CD4-positive, alpha-beta memory T cell (primary cell): ENCODE data around the gene AKAP13. TPM values are rescaled to one million over a fixed set of nuclear protein-coding genes. Genes with fewer than 3 reads are reported as not detected.

Source experiments
- CTCF ChIA-PET: fragments of 350-600 bp; sonication (Branson Sonifier 250); formaldehyde crosslinking; loops from one replicate; lab custom pipeline; 2021; ENCODE audit warnings: inconsistent platforms; ENCODE audit not compliant: partially characterized antibody; lab: Charles Lee
- POLR2A ChIA-PET: fragments of 350-600 bp; sonication (Branson Sonifier 250); formaldehyde crosslinking; loops from one replicate; lab custom pipeline; 2021; ENCODE audit not compliant: partially characterized antibody; lab: Charles Lee
- DNase-seq, 5 donors: peaks; one replicate each; pipeline versions ENCODE4 v3.0.0 to v3.0.0-alpha.2; 2020 to 2022; ENCODE audit warnings: mixed read lengths in 1 of 5
- H3K27ac ChIP-seq: one replicate; pipeline ENCODE4 v1.7.0; 2013; ENCODE audit warnings: low read depth, low read length
- H3K27me3 ChIP-seq: 2 replicates; pipeline ENCODE4 v1.7.0; 2013; ENCODE audit warnings: mild to moderate bottlenecking, low read length, moderate library complexity; ENCODE audit not compliant: insufficient read depth
- H3K36me3 ChIP-seq: 2 replicates; pipeline ENCODE4 v1.7.0; 2013; ENCODE audit warnings: mild to moderate bottlenecking, low read length, moderate library complexity; ENCODE audit not compliant: insufficient read depth
- H3K4me1 ChIP-seq: 2 replicates; pipeline ENCODE4 v1.7.0; 2013; ENCODE audit warnings: mild to moderate bottlenecking, low read length, moderate library complexity; ENCODE audit not compliant: insufficient read depth
- H3K4me3 ChIP-seq, 2 donors: one replicate each; pipeline ENCODE4 v1.7.0; 2013; ENCODE audit warnings: low read length in 2 of 2, mild to moderate bottlenecking in 1 of 2
- H3K9me3 ChIP-seq, 2 donors: one replicate each; pipeline ENCODE4 v1.7.0; 2013; ENCODE audit warnings: low read length in 2 of 2, control low read depth in 1 of 2; ENCODE audit not compliant: control insufficient read depth in 1 of 2
- H3K27ac Mint-ChIP-seq, 7 donors: one replicate each; pipeline ENCODE4 v1.8.0; 2020 to 2021; ENCODE audit warnings: mixed read lengths in 7 of 7, mild to moderate bottlenecking in 6 of 7, inconsistent platforms in 3 of 7, moderate library complexity in 3 of 7
- H3K27me3 Mint-ChIP-seq, 2 donors: one replicate each; pipeline ENCODE4 v1.8.0; 2020 to 2021; ENCODE audit warnings: mixed read lengths in 2 of 2
- H3K36me3 Mint-ChIP-seq, 2 donors: one replicate each; pipeline ENCODE4 v1.8.0; 2020 to 2021; ENCODE audit warnings: mixed read lengths in 2 of 2, inconsistent platforms in 1 of 2, mild to moderate bottlenecking in 1 of 2
- H3K4me1 Mint-ChIP-seq, 4 donors: one replicate each; pipeline ENCODE4 v1.8.0; 2020 to 2021; ENCODE audit warnings: mixed read lengths in 4 of 4, mild to moderate bottlenecking in 1 of 4
- H3K4me3 Mint-ChIP-seq, 8 donors: one replicate each; pipeline ENCODE4 v1.8.0; 2020 to 2021; ENCODE audit warnings: mixed read lengths in 8 of 8, mild to moderate bottlenecking in 7 of 8, moderate library complexity in 6 of 8, inconsistent platforms in 3 of 8
- H3K9me3 Mint-ChIP-seq, 8 donors: one replicate each; pipeline ENCODE4 v1.8.0; 2020 to 2021; ENCODE audit warnings: mixed read lengths in 8 of 8, mild to moderate bottlenecking in 5 of 8, inconsistent platforms in 3 of 8, moderate library complexity in 1 of 8
- intact Hi-C: fragments of 100-400 bp; cut with micrococcal nuclease; formaldehyde crosslinking; loops from one replicate; pipeline ENCODE4 v1.15.1; 2023
- polyA plus RNA-seq, 2 donors: library from polyadenylated mRNA; unstranded; fragments of 300-500 nt; fragmentation: Illumina TruSeq; gene quantifications; one replicate each; pipeline ENCODE4 v1.2.3, GENCODE V29; 2021
- total RNA-seq, 2 experiments: library from RNA; stranded (reverse); gene quantifications; one replicate each; pipeline ENCODE4 v1.2.3, GENCODE V29; 2021

AKAP13 gene
- total and polyA plus RNA-seq, 4 experiments from 2014 or later = 68.7 to 319 (median 247) TPM

DNA sequence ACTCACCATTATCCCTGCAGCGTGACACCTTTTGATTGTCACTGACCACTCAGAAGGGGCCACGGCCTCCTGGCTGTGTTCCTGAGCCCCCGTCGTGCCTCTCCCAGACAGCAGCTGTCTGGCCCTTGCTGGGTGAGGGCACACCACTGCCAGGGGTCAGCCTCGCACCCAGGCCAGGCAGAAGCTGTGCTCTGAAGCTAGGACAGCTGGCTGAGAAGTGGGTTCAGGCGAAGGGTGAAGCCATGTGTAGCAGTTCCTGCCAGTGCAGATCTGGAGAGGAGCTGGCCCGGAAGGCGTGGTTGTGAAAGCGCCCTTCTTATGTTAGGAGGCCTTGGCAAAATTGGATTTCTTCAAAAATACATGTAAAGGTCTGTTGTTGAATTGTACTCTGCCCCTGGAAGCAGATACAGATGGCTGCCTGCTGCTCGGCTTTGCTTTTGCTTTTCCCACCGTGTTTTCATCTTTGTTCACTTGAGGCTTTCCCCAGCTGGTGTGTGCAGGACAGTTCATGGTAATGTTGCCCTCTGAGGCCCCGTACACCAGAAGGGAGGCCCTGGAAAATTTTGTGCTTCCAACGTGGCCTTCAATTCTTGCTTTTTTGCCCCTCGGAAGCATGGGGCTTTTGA is 365.2 kb downstream of the AKAP13 start:
- no peak for DNase-seq
- CTCF ChIA-PET = interaction anchor here (0.7 kb wide), 1 partner anchor 16 kb away, joined by 3 read pairs; no protein-coding TSS in a partner anchor
- no peak overlapping the region for H3K4me3 ChIP-seq
- H3K36me3 ChIP-seq = peaks cover 75% of the 10 kb centered on the region
- Mint-ChIP-seq H3K9me3 (no peaks in the 10 kb centered on the region), H3K27ac (peak overlapping the region in 3 of 7 donors; percentile 29 to 65 (median 52)), H3K4me1 (peaks cover 6 to 11% (median 8%) of the 10 kb centered on the region in 4 donors), H3K27me3 (no peaks in the 10 kb centered on the region), H3K4me3 (no peak overlapping the region), H3K36me3 (peaks cover 49 to 84% of the 10 kb centered on the region in 2 donors)
- intact Hi-C loops = no loop called here
- no peaks in the 10 kb centered on the region for H3K27me3 ChIP-seq
- no peak overlapping the region for H3K27ac ChIP-seq
- POLR2A ChIA-PET = no interaction called here
- no peaks in the 10 kb centered on the region for H3K4me1 ChIP-seq
- H3K9me3 ChIP-seq = no peaks in the 10 kb centered on the region

DNA sequence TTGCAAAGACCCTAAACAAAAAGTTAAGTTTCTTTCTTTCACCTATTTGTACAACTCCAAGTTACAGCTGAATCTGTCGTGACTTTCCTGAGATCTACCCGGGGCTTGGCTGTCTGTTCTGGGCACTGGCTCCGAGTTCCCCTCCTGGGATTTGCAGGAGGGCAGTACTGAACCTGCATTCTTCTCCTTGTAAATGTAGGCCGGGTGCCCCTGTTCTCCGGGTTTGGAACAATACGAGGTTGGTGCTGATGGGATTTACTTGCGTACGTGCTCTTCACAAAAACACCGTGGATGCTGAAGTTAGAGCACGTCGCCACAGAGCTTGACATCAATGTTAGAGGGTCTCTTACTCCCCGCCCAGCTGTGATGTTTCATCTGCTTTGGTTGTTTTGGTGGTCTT is 366.2 kb downstream of the AKAP13 start:
- POLR2A ChIA-PET = no interaction called here
- Mint-ChIP-seq H3K4me1 (peaks cover 7 to 21% (median 14%) of the 10 kb centered on the region in 4 donors), H3K4me3 (no peak overlapping the region), H3K36me3 (peaks cover 48 to 77% of the 10 kb centered on the region in 2 donors), H3K27ac (peak overlapping the region in 4 of 7 donors; percentile 12 to 70 (median 34)), H3K27me3 (no peaks in the 10 kb centered on the region), H3K9me3 (no peaks in the 10 kb centered on the region)
- H3K9me3 ChIP-seq = no peaks in the 10 kb centered on the region
- DNase-seq = no peak
- intact Hi-C loops = no loop called here
- no peak overlapping the region for H3K4me3 ChIP-seq
- peaks cover 65% of the 10 kb centered on the region for H3K36me3 ChIP-seq
- H3K27me3 ChIP-seq = no peaks in the 10 kb centered on the region
- H3K27ac ChIP-seq = no peak overlapping the region
- CTCF ChIA-PET = interaction anchor here (0.7 kb wide), 1 partner anchor 17 kb away, joined by 3 read pairs; no protein-coding TSS in a partner anchor
- peaks cover 6% of the 10 kb centered on the region for H3K4me1 ChIP-seq

DNA sequence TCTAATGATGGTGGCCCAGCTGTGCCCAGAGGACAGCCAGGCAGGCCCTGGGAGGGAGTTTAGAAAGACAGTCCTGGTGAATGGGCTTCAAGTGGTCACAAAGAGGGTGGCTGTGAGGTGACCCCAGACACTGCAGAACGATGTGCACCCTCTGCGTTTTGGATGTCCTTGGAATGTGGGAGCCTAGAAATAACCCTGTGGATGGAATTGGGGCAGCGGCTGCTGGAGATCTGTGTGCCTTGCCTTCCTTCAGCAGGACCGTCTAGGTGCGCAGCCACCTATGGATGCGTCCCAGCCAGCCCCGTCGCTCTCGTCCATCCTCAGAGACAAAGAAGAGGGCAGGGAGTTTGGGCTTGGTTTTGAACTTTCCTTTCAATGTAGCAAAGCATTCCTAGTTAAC is 367.8 kb downstream of the AKAP13 start:
- Histone ChIP-seq H3K9me3 (no peaks in the 10 kb centered on the region), H3K36me3 (peaks cover 49% of the 10 kb centered on the region), H3K4me1 (peaks cover 17% of the 10 kb centered on the region), H3K27ac (no peak overlapping the region), H3K27me3 (no peaks in the 10 kb centered on the region), H3K4me3 (no peak overlapping the region)
- Mint-ChIP-seq H3K9me3 (peaks cover 0 to 2% (median 0%) of the 10 kb centered on the region in 8 donors), H3K36me3 (peaks cover 33 to 64% of the 10 kb centered on the region in 2 donors), H3K4me3 (no peak overlapping the region), H3K27me3 (no peaks in the 10 kb centered on the region), H3K4me1 (peaks cover 11 to 33% (median 16%) of the 10 kb centered on the region in 4 donors), H3K27ac (peak overlapping the region in 2 of 7 donors; percentile 16 to 80)
- intact Hi-C loops = no loop called here
- no peak for DNase-seq
- POLR2A ChIA-PET = no interaction called here
- CTCF ChIA-PET = interaction anchor here (2.0 kb wide), 1 partner anchor 45 kb away, joined by 6 read pairs; no protein-coding TSS in a partner anchor

DNA sequence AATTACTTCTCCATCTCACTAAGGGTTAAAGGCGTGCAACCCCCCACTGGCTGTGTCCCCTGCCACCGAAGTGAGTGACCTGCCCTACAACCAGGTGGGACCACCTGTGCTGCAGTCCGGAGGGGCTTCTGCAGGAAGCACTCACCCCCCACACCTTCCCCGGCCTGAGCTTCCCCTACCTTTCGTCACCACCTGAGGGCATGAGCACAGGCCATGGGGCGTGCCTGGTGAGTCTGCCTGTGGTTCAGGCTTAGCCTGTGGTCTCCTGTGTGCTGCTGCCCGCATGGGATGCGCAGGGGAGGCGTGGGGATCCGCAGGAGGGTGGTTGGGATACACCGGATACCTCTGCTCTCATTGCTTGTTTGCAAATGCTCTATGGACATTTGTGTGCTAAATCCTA is 368.3 kb downstream of the AKAP13 start:
- ChIA-PET CTCF (interaction anchor here (2.0 kb wide), 1 partner anchor 45 kb away, joined by 6 read pairs; no protein-coding TSS in a partner anchor), POLR2A (interaction anchor here (0.9 to 1.2 kb wide), 2 partner anchors 21 to 44 kb away, joined by 3 to 4 read pairs; no protein-coding TSS in a partner anchor)
- no peaks in the 10 kb centered on the region for H3K27me3 ChIP-seq
- no peak overlapping the region for H3K27ac ChIP-seq
- H3K9me3 Mint-ChIP-seq = peaks cover 0 to 2% (median 0%) of the 10 kb centered on the region in 8 donors
- H3K27ac Mint-ChIP-seq = peak overlapping the region in 1 of 7 donors; percentile 73
- peaks cover 11 to 37% (median 19%) of the 10 kb centered on the region in 4 donors for H3K4me1 Mint-ChIP-seq
- H3K9me3 ChIP-seq = no peaks in the 10 kb centered on the region
- H3K36me3 Mint-ChIP-seq = peaks cover 28 to 58% of the 10 kb centered on the region in 2 donors
- intact Hi-C loops = no loop called here
- peaks cover 18% of the 10 kb centered on the region for H3K4me1 ChIP-seq
- no peaks in the 10 kb centered on the region for H3K27me3 Mint-ChIP-seq
- H3K4me3 Mint-ChIP-seq = peak overlapping the region in 1 of 8 donors; percentile 48
- peaks cover 44% of the 10 kb centered on the region for H3K36me3 ChIP-seq
- no peak overlapping the region for H3K4me3 ChIP-seq
- no peak for DNase-seq

DNA sequence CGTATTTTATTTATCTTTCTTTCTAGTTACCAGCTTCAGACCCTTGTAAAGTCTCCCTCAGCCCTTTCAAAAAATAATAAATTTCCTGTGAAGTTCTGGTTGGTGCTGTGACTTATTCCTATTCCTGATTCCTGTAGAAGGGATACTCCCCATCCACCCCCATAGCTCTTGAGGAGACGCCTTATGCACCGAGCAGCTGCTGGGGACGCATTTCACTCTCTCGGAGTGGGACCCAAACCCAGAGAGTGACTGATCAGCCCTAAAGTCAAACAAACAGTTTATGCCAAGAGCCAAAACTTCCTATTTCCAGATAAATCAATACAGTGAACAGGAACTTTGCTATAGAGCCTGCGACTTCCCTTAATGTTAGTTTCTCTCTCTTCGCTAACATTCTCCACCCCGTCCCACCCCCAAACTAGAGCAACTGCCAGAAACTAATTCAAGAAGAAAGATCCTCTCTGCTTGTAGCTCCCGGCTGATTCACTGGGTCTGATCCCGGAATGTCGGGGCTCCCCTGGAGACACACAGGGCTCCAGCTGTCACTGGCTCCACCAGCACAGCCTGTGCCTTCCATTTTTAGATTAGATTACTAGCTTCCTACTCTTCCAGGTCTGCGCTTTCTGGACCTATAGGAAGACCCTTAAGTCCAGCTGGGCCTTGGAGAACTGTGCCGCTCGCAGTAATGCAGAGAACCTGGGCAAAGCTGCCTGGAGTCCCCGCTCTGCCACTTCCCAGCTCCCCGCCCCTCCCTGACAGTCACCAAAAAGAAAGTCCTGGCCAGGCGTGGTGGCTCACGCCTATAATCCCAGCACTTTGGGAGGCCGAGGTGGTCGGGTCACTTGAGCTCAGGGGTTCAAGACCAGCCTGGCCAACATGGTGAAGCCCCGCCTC is 369.1 kb downstream of the AKAP13 start:
- Mint-ChIP-seq H3K36me3 (peaks cover 20 to 51% of the 10 kb centered on the region in 2 donors), H3K27ac (peak overlapping the region in 3 of 7 donors; percentile 43 to 73 (median 70)), H3K4me3 (no peak overlapping the region), H3K9me3 (peaks cover 0 to 4% (median 0%) of the 10 kb centered on the region in 8 donors), H3K27me3 (no peaks in the 10 kb centered on the region), H3K4me1 (peaks cover 13 to 37% (median 19%) of the 10 kb centered on the region in 4 donors)
- Histone ChIP-seq H3K4me1 (peaks cover 18% of the 10 kb centered on the region), H3K27ac (no peak overlapping the region), H3K4me3 (no peak overlapping the region), H3K9me3 (no peaks in the 10 kb centered on the region), H3K27me3 (no peaks in the 10 kb centered on the region), H3K36me3 (peaks cover 36% of the 10 kb centered on the region)
- ChIA-PET CTCF (interaction anchor here (0.8 to 2.0 kb wide), 3 partner anchors 36 to 92 kb away, joined by 3 to 6 read pairs (median 3); no protein-coding TSS in a partner anchor), POLR2A (interaction anchor here (0.9 to 1.2 kb wide), 4 partner anchors 11 to 44 kb away, joined by 3 to 4 read pairs (median 4); no protein-coding TSS in a partner anchor)
- intact Hi-C loops = loop anchor here (5.0 kb wide), 2 partner anchors 38 to 93 kb away; no protein-coding TSS in a partner anchor
- no peak for DNase-seq

DNA sequence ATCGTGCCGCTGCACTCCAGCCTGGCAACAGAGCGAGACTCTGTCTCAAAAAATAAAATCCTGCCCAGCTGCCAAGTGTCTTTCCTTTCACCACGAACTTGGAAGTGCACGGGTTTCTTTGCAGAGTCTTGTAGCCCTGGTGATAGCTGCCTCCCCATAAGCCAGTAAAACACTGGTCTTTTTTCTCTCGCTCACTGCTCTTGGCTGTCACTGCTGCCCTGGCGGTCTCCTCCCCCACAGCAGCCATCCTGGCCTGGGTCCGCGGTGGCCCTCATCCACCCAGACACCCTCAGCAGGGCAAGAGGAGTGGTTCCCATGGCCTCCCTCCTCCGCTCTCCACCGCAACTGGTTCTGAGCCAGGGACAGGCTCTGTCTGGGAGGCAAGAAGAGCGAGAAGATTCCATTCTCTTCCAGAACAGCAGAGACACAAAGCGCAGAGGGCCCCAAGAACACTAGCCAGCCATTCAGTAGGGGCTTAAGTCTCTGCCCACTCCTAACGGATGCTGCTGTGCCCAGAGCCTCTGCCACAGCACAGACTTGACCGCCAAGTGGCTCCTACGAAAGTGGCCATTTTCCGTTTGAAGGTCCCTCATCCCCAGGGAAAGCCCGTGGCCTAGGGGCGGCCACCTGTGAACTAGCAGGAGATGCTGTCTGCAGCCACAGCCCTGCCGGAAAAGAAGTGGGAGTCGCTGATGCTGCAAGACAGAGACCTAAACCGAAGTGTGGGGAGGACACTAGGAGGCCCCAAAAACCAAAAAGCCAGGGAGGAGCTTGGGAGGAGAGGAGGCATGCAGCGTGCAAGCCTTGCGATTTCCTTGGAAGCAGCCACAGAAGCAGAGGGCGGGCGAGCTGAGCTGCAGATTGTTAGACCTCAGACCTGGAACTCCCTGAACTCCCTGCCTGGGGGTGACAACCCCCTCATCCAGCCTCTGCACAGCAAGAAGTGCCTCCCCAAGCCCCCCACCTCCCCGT is 370.2 kb downstream of the AKAP13 start:
- CTCF ChIA-PET = interaction anchor here (1.4 to 2.0 kb wide), 2 partner anchors 43 to 91 kb away, joined by 3 to 6 read pairs; no protein-coding TSS in a partner anchor
- no peak overlapping the region for H3K4me3 ChIP-seq
- peaks cover 18% of the 10 kb centered on the region for H3K4me1 ChIP-seq
- no peak overlapping the region for H3K27ac ChIP-seq
- Mint-ChIP-seq H3K27ac (peak overlapping the region in 5 of 7 donors; percentile 42 to 80 (median 73)), H3K4me1 (peaks cover 15 to 37% (median 20%) of the 10 kb centered on the region in 4 donors), H3K4me3 (peak overlapping the region in 1 of 8 donors; percentile 45), H3K36me3 (peaks cover 12 to 40% of the 10 kb centered on the region in 2 donors), H3K27me3 (no peaks in the 10 kb centered on the region), H3K9me3 (peaks cover 0 to 4% (median 0%) of the 10 kb centered on the region in 8 donors)
- no peak for DNase-seq
- H3K9me3 ChIP-seq = no peaks in the 10 kb centered on the region
- no peaks in the 10 kb centered on the region for H3K27me3 ChIP-seq
- intact Hi-C loops = loop anchor here (5.0 kb wide), 2 partner anchors 37 to 92 kb away; no protein-coding TSS in a partner anchor
- POLR2A ChIA-PET = interaction anchor here (1.1 kb wide), 1 partner anchor 10 kb away, joined by 4 read pairs; no protein-coding TSS in a partner anchor
- H3K36me3 ChIP-seq = peaks cover 25% of the 10 kb centered on the region
